HG02981 (cell line): ENCODE data around the gene CYP46A1.
"Not testable (repeated sequence)": the region's sequence is repeated elsewhere in the genome, so short reads cannot be mapped to it uniquely, and the experiment has no call there.

Experiments
- ATAC-seq: cut with Tn5 transposase; IDR thresholded peaks from one replicate; pipeline ENCODE4 v1.9.1; 2021; ENCODE audit warnings: mild to moderate bottlenecking, moderate library complexity; ENCODE audit not compliant: unreplicated experiment

CYP46A1 gene

GRCh38 chr14:99656171-99656570 lies 27.9 kb upstream of the CYP46A1 start:
- ATAC-seq: no peak

GRCh38 chr14:99657645-99658155 lies 26.4 kb upstream of the CYP46A1 start:
- no peak for ATAC-seq

GRCh38 chr14:99658218-99658845 lies 25.8 kb upstream of the CYP46A1 start:
- ATAC-seq: no peak

- no peak for ATAC-seq
Observed at GRCh38 chr14:99659333-99659741, 24.8 kb upstream of the CYP46A1 start.

- no peak for ATAC-seq
Observed at GRCh38 chr14:99660006-99660566, 24.0 kb upstream of the CYP46A1 start.

- ATAC-seq: no peak
Observed at GRCh38 chr14:99660794-99661193, 23.3 kb upstream of the CYP46A1 start.

- ATAC-seq: not testable (repeated sequence)
Observed at GRCh38 chr14:99661206-99661605, 22.9 kb upstream of the CYP46A1 start.

- no peak for ATAC-seq
Observed at GRCh38 chr14:99662846-99663245, 21.3 kb upstream of the CYP46A1 start.

GRCh38 chr14:99663386-99664057 lies 20.6 kb upstream of the CYP46A1 start:
- ATAC-seq: no peak

GRCh38 chr14:99664058-99664936 lies 19.8 kb upstream of the CYP46A1 start:
- no peak for ATAC-seq

GRCh38 chr14:99664937-99665273 lies 19.2 kb upstream of the CYP46A1 start:
- ATAC-seq: no peak

- ATAC-seq: no peak
Observed at GRCh38 chr14:99666533-99666932, 17.6 kb upstream of the CYP46A1 start.

- ATAC-seq: no peak
Observed at GRCh38 chr14:99667045-99667444, 17.1 kb upstream of the CYP46A1 start.

- no peak for ATAC-seq
Observed at GRCh38 chr14:99667821-99668220, 16.3 kb upstream of the CYP46A1 start.

- ATAC-seq: no peak
Observed at GRCh38 chr14:99668307-99669295, 15.5 kb upstream of the CYP46A1 start.

- ATAC-seq: no peak
Observed at GRCh38 chr14:99670361-99671234, 13.5 kb upstream of the CYP46A1 start.

GRCh38 chr14:99671235-99672224 lies 12.6 kb upstream of the CYP46A1 start:
- ATAC-seq: no peak
